ENCODE measurements around the gene COL2A1. TPM values are rescaled to one million over a fixed set of nuclear protein-coding genes. Genes with fewer than 3 reads are reported as not detected.

COL2A1 gene
- total RNA-seq: not detected in 2 replicates

GRCh38 chr12:48004053-48004941 lies at the start of gene COL2A1:
COL2A1 (minus strand) TSS chr12:48004476; CDS start chr12:48004321, 155 bp downstream.

GRCh38 chr12:47963340-47964040 lies 40.8 kb downstream of the COL2A1 start, which contains the start of gene TMEM106C:
TMEM106C (plus strand) TSS chr12:47963596; CDS start chr12:47964237, 641 bp downstream.

Other genes with a start within 250 kb of the COL2A1 start
- 0.89 and 4.3 TPM in 2 replicates for gene RAPGEF3, start 245.6 kb downstream of the COL2A1 start, total RNA-seq
- 10.4 and 15.6 TPM in 2 replicates for gene SLC48A1, start 231.2 kb downstream of the COL2A1 start, total RNA-seq
- 53.0 and 64.6 TPM in 2 replicates for gene HDAC7, start 184.6 kb downstream of the COL2A1 start, total RNA-seq
- 1.2 and 1.9 TPM in 2 replicates for gene VDR, start 99.5 kb downstream of the COL2A1 start, total RNA-seq
- gene TMEM106C, start 40.9 kb downstream of the COL2A1 start, total RNA-seq: 84.7 and 135 TPM in 2 replicates
- gene SENP1, start 101.6 kb upstream of the COL2A1 start, total RNA-seq: 9.2 and 16.3 TPM in 2 replicates
- gene PFKM, start 114.9 kb upstream of the COL2A1 start, total RNA-seq: 59.9 and 64.0 TPM in 2 replicates
- gene ASB8, start 153.0 kb upstream of the COL2A1 start, total RNA-seq: 16.1 and 38.9 TPM in 2 replicates
- 0.58 and 1.1 TPM in 2 replicates for gene CCDC184, start 179.2 kb upstream of the COL2A1 start, total RNA-seq
- not detected in 2 replicates for gene OR10AD1, start 198.8 kb upstream of the COL2A1 start, total RNA-seq